GM12878 (cell line): ENCODE measurements around the gene SLC27A5. TPM values are rescaled to one million over a fixed set of nuclear protein-coding genes. Genes with fewer than 3 reads are reported as not detected.

ENCODE experiments used
- BACH1 ChIP-seq: fragments of 450-650 bp; IDR thresholded peaks from 2 replicates; pipeline ENCODE4 v1.6.1; 2017; ENCODE audit warnings: mild to moderate bottlenecking, borderline replicate concordance
- BHLHE40 ChIP-seq, 2 experiments: fragments of 450-650 bp in 1 of 2; IDR thresholded peaks; 2 replicates each; pipeline ENCODE4 v1.6.1; 2011 to 2017; ENCODE audit warnings: low read depth in 2 of 2, borderline replicate concordance in 1 of 2, improper control_type of control experiment in 1 of 2, low read length in 1 of 2, mild to moderate bottlenecking in 1 of 2
- BMI1 ChIP-seq: fragments of 450-650 bp; IDR thresholded peaks from 2 replicates; pipeline ENCODE4 v1.6.1; 2016; ENCODE audit warnings: mild to moderate bottlenecking, moderate library complexity, borderline replicate concordance
- CBFB ChIP-seq: IDR thresholded peaks from 2 replicates; pipeline ENCODE4 v1.6.1; 2016; ENCODE audit warnings: antibody characterized with exemption, low read depth
- CBX5 ChIP-seq: sonication (generic); IDR thresholded peaks from 2 replicates; pipeline ENCODE4 v1.6.1; 2016; ENCODE audit warnings: low read depth, moderate library complexity, mild to moderate bottlenecking, inconsistent platforms
- CHD1 ChIP-seq: IDR thresholded peaks from 2 replicates; pipeline ENCODE4 v1.6.1; 2012; ENCODE audit warnings: low read depth, low read length, improper control_type of control experiment
- CREB1 ChIP-seq: IDR thresholded peaks from 2 replicates; pipeline ENCODE4 v1.6.1; 2012; ENCODE audit warnings: low read depth, mild to moderate bottlenecking, inconsistent platforms
- CREM ChIP-seq: IDR thresholded peaks from 2 replicates; pipeline ENCODE4 v1.6.1; 2014; ENCODE audit warnings: antibody characterized with exemption, low read depth
- E2F8 ChIP-seq: fragments of 450-650 bp; IDR thresholded peaks from 2 replicates; pipeline ENCODE4 v1.6.1; 2018; ENCODE audit warnings: mild to moderate bottlenecking, low read depth, moderate library complexity; ENCODE audit not compliant: partially characterized antibody
- EGR1 ChIP-seq, 2 experiments: IDR thresholded peaks; 1 replicate in 1 of 2; 2 replicates in 1 of 2; pipeline ENCODE4 v1.6.1; 2011 to 2012; ENCODE audit warnings: low read depth in 2 of 2, low read length in 2 of 2, borderline replicate concordance in 1 of 2, mild to moderate bottlenecking in 1 of 2, moderate library complexity in 1 of 2
- EP300 ChIP-seq, 2 experiments: fragments of 150-350 bp in 1 of 2; IDR thresholded peaks; 2 replicates each; pipeline ENCODE4 v1.6.1; 2011 to 2012; ENCODE audit warnings: low read depth in 2 of 2, low read length in 2 of 2, borderline replicate concordance in 1 of 2, improper control_type of control experiment in 1 of 2, inconsistent platforms in 1 of 2; ENCODE audit not compliant: control insufficient read depth in 1 of 2
- GATAD2B ChIP-seq: fragments of 450-650 bp; conservative IDR thresholded peaks from 2 replicates; pipeline ENCODE4 v1.6.1; 2017; ENCODE audit warnings: low read depth, mild to moderate bottlenecking, moderate library complexity
- KDM1A ChIP-seq: fragments of 200-600 bp; sonication (generic); IDR thresholded peaks from 2 replicates; pipeline ENCODE4 v1.6.1; 2016; ENCODE audit warnings: borderline replicate concordance
- NFIC ChIP-seq: IDR thresholded peaks from 2 replicates; pipeline ENCODE4 v1.6.1; 2012; ENCODE audit warnings: low read depth, mild to moderate bottlenecking, inconsistent platforms, low read length, moderate library complexity
- NFYA ChIP-seq: IDR thresholded peaks from 2 replicates; pipeline ENCODE4 v1.6.1; 2011; ENCODE audit warnings: low read depth, mild to moderate bottlenecking, low read length, improper control_type of control experiment, borderline replicate concordance
- NR2F1 ChIP-seq: fragments of 450-650 bp; conservative IDR thresholded peaks from 2 replicates; pipeline ENCODE4 v1.6.1; 2017; ENCODE audit warnings: mild to moderate bottlenecking
- POLR2AphosphoS2 ChIP-seq: IDR thresholded peaks from 2 replicates; pipeline ENCODE4 v1.6.1; 2011; ENCODE audit warnings: low read depth, mild to moderate bottlenecking, low read length, improper control_type of control experiment, moderate library complexity
- POU2F2 ChIP-seq: IDR thresholded peaks from 3 replicates; pipeline ENCODE4 v1.6.1; 2011; ENCODE audit warnings: low read depth, mild to moderate bottlenecking, low read length, borderline replicate concordance
- RELA ChIP-seq: fragments of 450-650 bp; IDR thresholded peaks from 2 replicates; pipeline ENCODE4 v1.8.0; 2014; ENCODE audit warnings: borderline replicate concordance; ENCODE audit not compliant: partially characterized antibody
- SMC3 ChIP-seq: IDR thresholded peaks from 2 replicates; pipeline ENCODE4 v1.6.1; 2011; ENCODE audit warnings: low read length, improper control_type of control experiment, borderline replicate concordance
- SP1 ChIP-seq: IDR thresholded peaks from one replicate; pipeline ENCODE4 v1.6.1; 2011; ENCODE audit warnings: low read depth, low read length
- SREBF1 ChIP-seq: IDR thresholded peaks from 2 replicates; pipeline ENCODE4 v1.6.1; 2012; ENCODE audit warnings: mild to moderate bottlenecking, low read length
- SREBF2 ChIP-seq: IDR thresholded peaks from 2 replicates; pipeline ENCODE4 v1.6.1; 2012; ENCODE audit warnings: mild to moderate bottlenecking, low read length
- polyA plus RNA-seq, 11 experiments: library from polyadenylated mRNA; depleted of rRNA in 4 of 11; unstranded in 6 of 11; stranded (reverse) in 5 of 11; fragments of >200 nt; fragmentation: Nextera tagmentation in 4 of 11; fragmentation: Illumina TruSeq in 1 of 11; extraction: Ambion mirVana in 4 of 11; extraction: Trizol in 1 of 11; gene quantifications; 1 replicate in 1 of 11; 2 replicates in 10 of 11; pipeline versions ENCODE4 v1.2.1 to v1.2.3, GENCODE V29; 2011 to 2016; ENCODE audit warnings: inconsistent platforms in 2 of 11, missing spikeins in 2 of 11, low read depth in 1 of 11
- total RNA-seq, 4 experiments: library from RNA; depleted of rRNA in 3 of 4; stranded (reverse); fragments of >200 nt in 3 of 4; fragmentation: Illumina TruSeq in 1 of 4; extraction: Trizol in 1 of 4; gene quantifications; 2 replicates each; pipeline versions ENCODE4 v1.2.1 to v1.2.3, GENCODE V29; 2013 to 2021
- TF ChIP-seq, protein P1 (sequence below): IDR thresholded peaks from 2 replicates; pipeline ENCODE4 v1.6.1; 2012; ENCODE audit warnings: low read depth, low read length, improper control_type of control experiment
- TF ChIP-seq, protein P2 (sequence below): fragments of 450-650 bp; IDR thresholded peaks from 2 replicates; pipeline ENCODE4 v1.6.1; 2017; ENCODE audit warnings: low read depth, mild to moderate bottlenecking, moderate library complexity

SLC27A5 gene
- total and polyA plus RNA-seq, 10 of the 15 experiments (the other 5 are each of a cell fraction or from before 2014, with no cell fraction given), result 21.2 to 127 (median 31.8) TPM

- peak; percentile 93 for TF ChIP-seq E2F8
- peak; percentile 44 for TF ChIP-seq SMC3
- TF ChIP-seq CREM, result peak; percentile 96
- TF ChIP-seq SP1, result peak; percentile 84
- peak; percentile 92 for TF ChIP-seq CBX5
- TF ChIP-seq POU2F2, result peak; percentile 91
- TF ChIP-seq SREBF1, result peak; percentile 65; the same call in 1 of the 2 replicates
- TF ChIP-seq NFIC, result no peak
- TF ChIP-seq GATAD2B, result peak; percentile 88
- TF ChIP-seq BMI1, result peak; percentile 73
- no peak for TF ChIP-seq KDM1A
- 0 out of 2 replicates have a peak, but pooled peaks have one; percentile 42 for TF ChIP-seq CHD1
- TF ChIP-seq POLR2AphosphoS2, result peak; percentile 89
- TF ChIP-seq, protein P1, sequence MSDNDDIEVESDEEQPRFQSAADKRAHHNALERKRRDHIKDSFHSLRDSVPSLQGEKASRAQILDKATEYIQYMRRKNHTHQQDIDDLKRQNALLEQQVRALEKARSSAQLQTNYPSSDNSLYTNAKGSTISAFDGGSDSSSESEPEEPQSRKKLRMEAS, result no peak; the same call in 1 of the 2 replicates
- TF ChIP-seq SREBF2, result peak; percentile 48; the same call in 1 of the 2 replicates
- peak; percentile 90 for TF ChIP-seq CREB1
- TF ChIP-seq, protein P2, sequence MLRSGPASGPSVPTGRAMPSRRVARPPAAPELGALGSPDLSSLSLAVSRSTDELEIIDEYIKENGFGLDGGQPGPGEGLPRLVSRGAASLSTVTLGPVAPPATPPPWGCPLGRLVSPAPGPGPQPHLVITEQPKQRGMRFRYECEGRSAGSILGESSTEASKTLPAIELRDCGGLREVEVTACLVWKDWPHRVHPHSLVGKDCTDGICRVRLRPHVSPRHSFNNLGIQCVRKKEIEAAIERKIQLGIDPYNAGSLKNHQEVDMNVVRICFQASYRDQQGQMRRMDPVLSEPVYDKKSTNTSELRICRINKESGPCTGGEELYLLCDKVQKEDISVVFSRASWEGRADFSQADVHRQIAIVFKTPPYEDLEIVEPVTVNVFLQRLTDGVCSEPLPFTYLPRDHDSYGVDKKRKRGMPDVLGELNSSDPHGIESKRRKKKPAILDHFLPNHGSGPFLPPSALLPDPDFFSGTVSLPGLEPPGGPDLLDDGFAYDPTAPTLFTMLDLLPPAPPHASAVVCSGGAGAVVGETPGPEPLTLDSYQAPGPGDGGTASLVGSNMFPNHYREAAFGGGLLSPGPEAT, result peak; percentile 99
- peak in 1 of 2 experiments; percentile 20; a peak in 1 of 4 replicates for TF ChIP-seq EP300 (IDR thresholded peaks at IDR 0.05; ENCODE audit: borderline replicate concordance in 1 of 2, control insufficient read depth in 1 of 2, low read depth in 2 of 2, low read length in 2 of 2)
- TF ChIP-seq NR2F1, result peak; percentile 86
- TF ChIP-seq BACH1, result peak; percentile 52
- TF ChIP-seq NFYA, result no peak
- TF ChIP-seq EGR1 (IDR thresholded peaks at IDR 0.05; ENCODE audit: borderline replicate concordance in 1 of 2, low read depth in 2 of 2, low read length in 2 of 2), result peak in 1 of 2 experiments; percentile 81; a peak in 2 of 3 replicates
- peak; percentile 91 for TF ChIP-seq CBFB
- peak; percentile 57 to 84; a peak in 3 of 4 replicates for TF ChIP-seq BHLHE40 (IDR thresholded peaks at IDR 0.05; ENCODE audit: borderline replicate concordance in 1 of 2, low read depth in 2 of 2, low read length in 1 of 2)
- peak; percentile 97 for TF ChIP-seq RELA
Measured at GRCh38 chr19:58519355-58520256, 7.8 kb upstream of the SLC27A5 start, which contains the start of gene ZBTB45 (continued).
